ENCODE results near the gene MINPP1. TPM values are rescaled to one million over a fixed set of nuclear protein-coding genes. Genes with fewer than 3 reads are reported as not detected.

Gene MINPP1
- total and polyA plus RNA-seq, 2 donors from 2014 or later, result 13.1 to 15.7 TPM

- no peaks in the 10 kb centered on the region for H3K27me3 ChIP-seq (ENCODE audit: control insufficient read depth, insufficient read depth, low read length)
- no peak for TF ChIP-seq CTCF (IDR thresholded peaks at IDR 0.05; ENCODE audit: borderline replicate concordance, extremely low read depth, insufficient read depth)
- no peaks in the 10 kb centered on the region for H3K4me1 ChIP-seq (ENCODE audit: control insufficient read depth in 2 of 3, insufficient read depth in 2 of 3, low read depth in 1 of 3, low read length in 3 of 3)
- H3K36me3 ChIP-seq (ENCODE audit: control insufficient read depth in 2 of 3, insufficient read depth in 3 of 3, low read length in 3 of 3), result peaks cover 0 to 7% (median 4%) of the 10 kb centered on the region in 3 donors
- no peak for FAIRE-seq
- no peak overlapping the region for H3K27ac ChIP-seq (ENCODE audit: low read depth in 2 of 2, low read length in 2 of 2)
- intact Hi-C loops (cut with DNase I), result no loop called here
- peaks cover 0 to 5% (median 2%) of the 10 kb centered on the region in 3 donors for H3K9me3 ChIP-seq (ENCODE audit: control insufficient read depth in 2 of 3, insufficient read depth in 1 of 3, low read length in 3 of 3)
- no peak overlapping the region for H3K9ac ChIP-seq (ENCODE audit: low read length in 3 of 3)
- no peak for DNase-seq
- H3K4me3 ChIP-seq (ENCODE audit: low read length in 3 of 3), result no peak overlapping the region
These were observed 41.1 kb downstream of the MINPP1 start for GRCh38 chr10:87545783-87546182.

GRCh38 chr10:87546210-87546609, 41.5 kb downstream of the MINPP1 start:
- DNase-seq, result no peak
- H3K27me3 ChIP-seq (ENCODE audit: control insufficient read depth, insufficient read depth, low read length), result no peaks in the 10 kb centered on the region
- TF ChIP-seq CTCF (IDR thresholded peaks at IDR 0.05; ENCODE audit: borderline replicate concordance, extremely low read depth, insufficient read depth), result no peak
- no peak for FAIRE-seq
- no peak overlapping the region for H3K4me3 ChIP-seq (ENCODE audit: low read length in 3 of 3)
- no peaks in the 10 kb centered on the region for H3K4me1 ChIP-seq (ENCODE audit: control insufficient read depth in 2 of 3, insufficient read depth in 2 of 3, low read depth in 1 of 3, low read length in 3 of 3)
- no peak overlapping the region for H3K27ac ChIP-seq (ENCODE audit: low read depth in 2 of 2, low read length in 2 of 2)
- no peak overlapping the region for H3K9ac ChIP-seq (ENCODE audit: low read length in 3 of 3)
- peaks cover 0 to 7% (median 4%) of the 10 kb centered on the region in 3 donors for H3K36me3 ChIP-seq (ENCODE audit: control insufficient read depth in 2 of 3, insufficient read depth in 3 of 3, low read length in 3 of 3)
- peaks cover 0 to 5% (median 2%) of the 10 kb centered on the region in 3 donors for H3K9me3 ChIP-seq (ENCODE audit: control insufficient read depth in 2 of 3, insufficient read depth in 1 of 3, low read length in 3 of 3)
- intact Hi-C loops (cut with DNase I), result no loop called here

GRCh38 chr10:87546971-87547413, 42.3 kb downstream of the MINPP1 start:
- intact Hi-C loops (cut with DNase I), result no loop called here
- H3K4me3 ChIP-seq (ENCODE audit: low read length in 3 of 3), result no peak overlapping the region
- DNase-seq, result peak in 1 of 5 donors; percentile 72

More at GRCh38 chr10:87546971-87547413, 42.3 kb downstream of the MINPP1 start:
- no peak overlapping the region for H3K27ac ChIP-seq (ENCODE audit: low read depth in 2 of 2, low read length in 2 of 2)
- no peak overlapping the region for H3K9ac ChIP-seq (ENCODE audit: low read length in 3 of 3)
- H3K9me3 ChIP-seq (ENCODE audit: control insufficient read depth in 2 of 3, insufficient read depth in 1 of 3, low read length in 3 of 3), result peaks cover 0 to 5% (median 2%) of the 10 kb centered on the region in 3 donors
- H3K36me3 ChIP-seq (ENCODE audit: control insufficient read depth in 2 of 3, insufficient read depth in 3 of 3, low read length in 3 of 3), result peaks cover 0 to 7% (median 4%) of the 10 kb centered on the region in 3 donors
- FAIRE-seq, result no peak
- no peaks in the 10 kb centered on the region for H3K27me3 ChIP-seq (ENCODE audit: control insufficient read depth, insufficient read depth, low read length)
- H3K4me1 ChIP-seq (ENCODE audit: control insufficient read depth in 2 of 3, insufficient read depth in 2 of 3, low read depth in 1 of 3, low read length in 3 of 3), result no peaks in the 10 kb centered on the region
- no peak for TF ChIP-seq CTCF (IDR thresholded peaks at IDR 0.05; ENCODE audit: borderline replicate concordance, extremely low read depth, insufficient read depth)
